Panc1 (cell line): ENCODE results near the gene KLHL28.

Experiments used
- CTCF ChIP-seq: fragments of 450-650 bp; IDR thresholded peaks from 2 replicates; pipeline ENCODE4 v1.5.1; 2017; ENCODE audit warnings: mild to moderate bottlenecking
- POLR2AphosphoS5 ChIP-seq: IDR thresholded peaks from 2 replicates; pipeline ENCODE4 v1.6.1; 2012; ENCODE audit warnings: mild to moderate bottlenecking, low read depth, low read length, moderate library complexity

- TF ChIP-seq CTCF = no peak
- no peak for TF ChIP-seq POLR2AphosphoS5
Observed at GRCh38 chr14:44897845-44898151, 63.9 kb downstream of the KLHL28 start.
